HepG2 (cell line): Measurements from ENCODE around the gene OSBPL9. TPM values are rescaled to one million over a fixed set of nuclear protein-coding genes. Genes with fewer than 3 reads are reported as not detected.

Experiments used
- CEBPB ChIP-seq: IDR thresholded peaks from 2 replicates; pipeline ENCODE4 v1.6.1; 2011; ENCODE audit warnings: low read depth, low read length, improper control_type of control experiment, borderline replicate concordance
- ELF3 ChIP-seq: IDR thresholded peaks from 2 replicates; pipeline ENCODE4 v1.6.1; 2016; ENCODE audit warnings: missing genetic modification reagents, missing compliant biosample characterization
- HMGA1 ChIP-seq: sonication (generic); formaldehyde crosslinking; conservative IDR thresholded peaks from 2 replicates; pipeline ENCODE4 v1.4.0; 2020; ENCODE audit warnings: missing genetic modification reagents
- HOXA7 ChIP-seq: sonication (generic); formaldehyde crosslinking; IDR thresholded peaks from 2 replicates; pipeline ENCODE4 v1.8.1; 2022; ENCODE audit warnings: mild to moderate bottlenecking, missing genetic modification reagents, moderate library complexity
- JARID2 ChIP-seq: sonication (generic); formaldehyde crosslinking; IDR thresholded peaks from 2 replicates; pipeline ENCODE4 v1.8.1; 2023; ENCODE audit warnings: missing genetic modification reagents, inconsistent platforms; ENCODE audit not compliant: insufficient replicate concordance
- JDP2 ChIP-seq: sonication (generic); formaldehyde crosslinking; IDR thresholded peaks from 2 replicates; pipeline ENCODE4 v1.8.1; 2022; ENCODE audit warnings: missing genetic modification reagents, borderline replicate concordance
- MTF1 ChIP-seq: sonication (generic); formaldehyde crosslinking; IDR thresholded peaks from 2 replicates; pipeline ENCODE4 v1.5.0; 2020; ENCODE audit warnings: missing genetic modification reagents
- MXI1 ChIP-seq: IDR thresholded peaks from 3 replicates; pipeline ENCODE4 v1.6.1; 2012; ENCODE audit warnings: low read depth, low read length, inconsistent platforms, borderline replicate concordance
- NPAS2 ChIP-seq: sonication (generic); formaldehyde crosslinking; IDR thresholded peaks from 2 replicates; pipeline ENCODE4 v1.8.0; 2022; ENCODE audit warnings: mild to moderate bottlenecking, missing genetic modification reagents, borderline replicate concordance
- PHF8 ChIP-seq: sonication (generic); formaldehyde crosslinking; IDR thresholded peaks from 2 replicates; pipeline ENCODE4 v1.5.0; 2020; ENCODE audit warnings: missing genetic modification reagents
- SCMH1 ChIP-seq: sonication (generic); formaldehyde crosslinking; IDR thresholded peaks from 2 replicates; pipeline ENCODE4 v1.9.0; 2021; ENCODE audit warnings: missing genetic modification reagents, mild to moderate bottlenecking, borderline replicate concordance
- TP53 ChIP-seq: sonication (generic); formaldehyde crosslinking; conservative IDR thresholded peaks from 2 replicates; pipeline ENCODE4 v1.4.0; 2020; ENCODE audit warnings: missing genetic modification reagents
- ZNF136 ChIP-seq: sonication (generic); formaldehyde crosslinking; IDR thresholded peaks from 2 replicates; pipeline ENCODE4 v1.8.1; 2022; ENCODE audit warnings: low read depth, mild to moderate bottlenecking, moderate library complexity, missing genetic modification reagents
- ZNF180 ChIP-seq: sonication (generic); formaldehyde crosslinking; IDR thresholded peaks from 2 replicates; pipeline ENCODE4 v1.4.0; 2020; ENCODE audit warnings: low read depth, missing genetic modification reagents, borderline replicate concordance
- ZNF20 ChIP-seq: sonication (generic); formaldehyde crosslinking; IDR thresholded peaks from 2 replicates; pipeline ENCODE4 v1.4.0; 2020; ENCODE audit warnings: mild to moderate bottlenecking, moderate library complexity, missing genetic modification reagents
- ZNF773 ChIP-seq: sonication (generic); formaldehyde crosslinking; IDR thresholded peaks from 2 replicates; pipeline ENCODE4 v1.4.0; 2020; ENCODE audit warnings: missing genetic modification reagents, borderline replicate concordance
- ZNF776 ChIP-seq: sonication (generic); formaldehyde crosslinking; IDR thresholded peaks from 2 replicates; pipeline ENCODE4 v1.4.0; 2020; ENCODE audit warnings: mild to moderate bottlenecking, missing genetic modification reagents
- ZNF781 ChIP-seq: sonication (generic); formaldehyde crosslinking; IDR thresholded peaks from 2 replicates; pipeline ENCODE4 v1.5.1; 2020; ENCODE audit warnings: borderline replicate concordance, mild to moderate bottlenecking, missing genetic modification reagents; ENCODE audit errors: not compliant biosample characterization
- polyA plus RNA-seq, 8 experiments: library from polyadenylated mRNA; depleted of rRNA in 3 of 8; stranded (reverse) in 7 of 8; unstranded in 1 of 8; fragments of >200 nt; fragmentation: Illumina TruSeq in 4 of 8; extraction: Trizol in 4 of 8; gene quantifications; 2 replicates each; pipeline versions ENCODE4 v1.2.1 to v1.2.3, GENCODE V29; 2011 to 2016; ENCODE audit warnings: low read depth in 4 of 8, missing spikeins in 1 of 8, mixed read lengths in 1 of 8; ENCODE audit not compliant: insufficient read depth in 1 of 8
- total RNA-seq, 5 experiments: library from RNA; depleted of rRNA; stranded (reverse); fragments of >200 nt; fragmentation: Illumina TruSeq; extraction: Trizol; gene quantifications; 2 replicates each; pipeline ENCODE4 v1.2.3, GENCODE V29; 2016; ENCODE audit warnings: low read depth in 1 of 5
- TF ChIP-seq, protein P1 (sequence below): sonication (generic); formaldehyde crosslinking; IDR thresholded peaks from 2 replicates; pipeline ENCODE4 v1.5.1; 2020; ENCODE audit warnings: mild to moderate bottlenecking, missing genetic modification reagents, moderate library complexity
- TF ChIP-seq, protein P2 (sequence below): sonication (generic); formaldehyde crosslinking; IDR thresholded peaks from 2 replicates; pipeline ENCODE4 v1.5.1; 2020; ENCODE audit warnings: missing genetic modification reagents, mild to moderate bottlenecking, borderline replicate concordance
- TF ChIP-seq, protein P3 (sequence below): sonication (generic); formaldehyde crosslinking; conservative IDR thresholded peaks from 2 replicates; pipeline ENCODE4 v1.8.1; 2023; ENCODE audit warnings: missing genetic modification reagents
- TF ChIP-seq, protein P4 (sequence below): sonication (generic); formaldehyde crosslinking; IDR thresholded peaks from 2 replicates; pipeline ENCODE4 v1.4.0; 2020; ENCODE audit warnings: missing genetic modification reagents
- TF ChIP-seq, protein P5 (sequence below): sonication (generic); formaldehyde crosslinking; IDR thresholded peaks from 2 replicates; pipeline ENCODE4 v1.4.0; 2020; ENCODE audit warnings: missing genetic modification reagents

Gene OSBPL9
- total and polyA plus RNA-seq, 2 of the 13 experiments (the other 11 are each of a cell fraction or from before 2014, with no cell fraction given) = 83.6 to 142 TPM

DNA sequence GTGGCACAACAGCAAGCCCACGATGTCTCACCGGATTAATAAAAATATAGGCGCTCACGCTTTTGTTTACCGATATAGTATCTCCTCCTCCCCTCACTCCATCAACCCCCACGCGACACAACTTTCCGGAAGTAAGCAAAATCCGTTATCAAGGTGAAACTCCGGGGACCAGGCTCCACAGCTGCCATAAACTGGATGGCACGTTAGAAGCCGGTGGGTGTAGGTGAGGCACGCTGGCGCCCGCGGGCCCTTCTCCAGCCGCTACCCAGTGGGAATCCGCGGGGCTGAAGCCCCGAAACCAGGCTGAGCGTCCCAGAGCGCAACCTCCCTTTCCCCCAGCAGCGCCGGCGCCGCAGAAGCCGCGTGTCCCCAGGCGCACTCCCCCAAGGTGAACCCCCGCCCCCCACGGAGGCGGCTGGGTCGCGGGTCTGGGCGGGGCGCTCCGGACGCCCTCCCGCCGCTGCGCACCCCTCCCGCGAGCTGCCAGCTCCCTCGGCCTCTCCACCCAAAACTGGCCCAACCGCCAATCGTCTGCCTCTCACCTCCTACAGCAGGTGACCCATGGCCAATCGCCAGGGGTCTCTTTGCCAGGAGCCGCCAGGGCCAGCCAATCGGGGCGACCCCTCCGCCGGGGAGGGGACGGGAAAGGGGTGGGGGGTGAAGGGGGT is 112.4 kb downstream of the OSBPL9 start (continued):
- TF ChIP-seq, protein P1, sequence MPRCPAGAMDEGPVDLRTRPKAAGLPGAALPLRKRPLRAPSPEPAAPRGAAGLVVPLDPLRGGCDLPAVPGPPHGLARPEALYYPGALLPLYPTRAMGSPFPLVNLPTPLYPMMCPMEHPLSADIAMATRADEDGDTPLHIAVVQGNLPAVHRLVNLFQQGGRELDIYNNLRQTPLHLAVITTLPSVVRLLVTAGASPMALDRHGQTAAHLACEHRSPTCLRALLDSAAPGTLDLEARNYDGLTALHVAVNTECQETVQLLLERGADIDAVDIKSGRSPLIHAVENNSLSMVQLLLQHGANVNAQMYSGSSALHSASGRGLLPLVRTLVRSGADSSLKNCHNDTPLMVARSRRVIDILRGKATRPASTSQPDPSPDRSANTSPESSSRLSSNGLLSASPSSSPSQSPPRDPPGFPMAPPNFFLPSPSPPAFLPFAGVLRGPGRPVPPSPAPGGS = no peak
- TF ChIP-seq, protein P2, sequence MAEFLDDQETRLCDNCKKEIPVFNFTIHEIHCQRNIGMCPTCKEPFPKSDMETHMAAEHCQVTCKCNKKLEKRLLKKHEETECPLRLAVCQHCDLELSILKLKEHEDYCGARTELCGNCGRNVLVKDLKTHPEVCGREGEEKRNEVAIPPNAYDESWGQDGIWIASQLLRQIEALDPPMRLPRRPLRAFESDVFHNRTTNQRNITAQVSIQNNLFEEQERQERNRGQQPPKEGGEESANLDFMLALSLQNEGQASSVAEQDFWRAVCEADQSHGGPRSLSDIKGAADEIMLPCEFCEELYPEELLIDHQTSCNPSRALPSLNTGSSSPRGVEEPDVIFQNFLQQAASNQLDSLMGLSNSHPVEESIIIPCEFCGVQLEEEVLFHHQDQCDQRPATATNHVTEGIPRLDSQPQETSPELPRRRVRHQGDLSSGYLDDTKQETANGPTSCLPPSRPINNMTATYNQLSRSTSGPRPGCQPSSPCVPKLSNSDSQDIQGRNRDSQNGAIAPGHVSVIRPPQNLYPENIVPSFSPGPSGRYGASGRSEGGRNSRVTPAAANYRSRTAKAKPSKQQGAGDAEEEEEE (CRISPR knock-in tag) = no peak
- TF ChIP-seq HMGA1 (no peak), MXI1 (peak; percentile 51; the same call in 1 of the 3 replicates), ZNF773 (CRISPR knock-in tag) (no peak; the same call in 1 of the 2 replicates), JARID2 (CRISPR knock-in tag) (no peak), ZNF20 (CRISPR knock-in tag) (no peak), MTF1 (CRISPR knock-in tag) (no peak), SCMH1 (no peak), HOXA7 (CRISPR knock-in tag) (no peak), JDP2 (CRISPR knock-in tag) (no peak), ZNF776 (CRISPR knock-in tag) (0 out of 2 replicates have a peak, but pooled peaks have one; percentile 12), NPAS2 (CRISPR knock-in tag) (no peak), ELF3 (CRISPR knock-in tag) (peak; percentile 40; the same call in 1 of the 2 replicates), ZNF180 (CRISPR knock-in tag) (no peak), PHF8 (no peak; the same call in 1 of the 2 replicates), ZNF781 (CRISPR knock-in tag) (no peak), ZNF136 (0 out of 2 replicates have a peak, but pooled peaks have one; percentile 4), TP53 (CRISPR knock-in tag) (0 out of 2 replicates have a peak, but pooled peaks have one; percentile 59), CEBPB (no peak)
- TF ChIP-seq, protein P3, sequence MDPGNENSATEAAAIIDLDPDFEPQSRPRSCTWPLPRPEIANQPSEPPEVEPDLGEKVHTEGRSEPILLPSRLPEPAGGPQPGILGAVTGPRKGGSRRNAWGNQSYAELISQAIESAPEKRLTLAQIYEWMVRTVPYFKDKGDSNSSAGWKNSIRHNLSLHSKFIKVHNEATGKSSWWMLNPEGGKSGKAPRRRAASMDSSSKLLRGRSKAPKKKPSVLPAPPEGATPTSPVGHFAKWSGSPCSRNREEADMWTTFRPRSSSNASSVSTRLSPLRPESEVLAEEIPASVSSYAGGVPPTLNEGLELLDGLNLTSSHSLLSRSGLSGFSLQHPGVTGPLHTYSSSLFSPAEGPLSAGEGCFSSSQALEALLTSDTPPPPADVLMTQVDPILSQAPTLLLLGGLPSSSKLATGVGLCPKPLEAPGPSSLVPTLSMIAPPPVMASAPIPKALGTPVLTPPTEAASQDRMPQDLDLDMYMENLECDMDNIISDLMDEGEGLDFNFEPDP = no peak
- TF ChIP-seq, protein P4, sequence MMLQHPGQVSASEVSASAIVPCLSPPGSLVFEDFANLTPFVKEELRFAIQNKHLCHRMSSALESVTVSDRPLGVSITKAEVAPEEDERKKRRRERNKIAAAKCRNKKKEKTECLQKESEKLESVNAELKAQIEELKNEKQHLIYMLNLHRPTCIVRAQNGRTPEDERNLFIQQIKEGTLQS (CRISPR knock-in tag) = 0 out of 2 replicates have a peak, but pooled peaks have one; percentile 30
- TF ChIP-seq, protein P5, sequence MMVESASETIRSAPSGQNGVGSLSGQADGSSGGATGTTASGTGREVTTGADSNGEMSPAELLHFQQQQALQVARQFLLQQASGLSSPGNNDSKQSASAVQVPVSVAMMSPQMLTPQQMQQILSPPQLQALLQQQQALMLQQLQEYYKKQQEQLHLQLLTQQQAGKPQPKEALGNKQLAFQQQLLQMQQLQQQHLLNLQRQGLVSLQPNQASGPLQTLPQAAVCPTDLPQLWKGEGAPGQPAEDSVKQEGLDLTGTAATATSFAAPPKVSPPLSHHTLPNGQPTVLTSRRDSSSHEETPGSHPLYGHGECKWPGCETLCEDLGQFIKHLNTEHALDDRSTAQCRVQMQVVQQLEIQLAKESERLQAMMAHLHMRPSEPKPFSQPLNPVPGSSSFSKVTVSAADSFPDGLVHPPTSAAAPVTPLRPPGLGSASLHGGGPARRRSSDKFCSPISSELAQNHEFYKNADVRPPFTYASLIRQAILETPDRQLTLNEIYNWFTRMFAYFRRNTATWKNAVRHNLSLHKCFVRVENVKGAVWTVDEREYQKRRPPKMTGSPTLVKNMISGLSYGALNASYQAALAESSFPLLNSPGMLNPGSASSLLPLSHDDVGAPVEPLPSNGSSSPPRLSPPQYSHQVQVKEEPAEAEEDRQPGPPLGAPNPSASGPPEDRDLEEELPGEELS (CRISPR knock-in tag) = peak; percentile 41
